Right lobe of liver (tissue), 6 donors: ENCODE results near the gene EDC3. TPM values are rescaled to one million over a fixed set of nuclear protein-coding genes. Genes with fewer than 3 reads are reported as not detected.
A peak's percentile ranks its signal among the peaks of the same experiment; 100 is the strongest.

Experiments used
- ATAC-seq, 4 donors: fragments of 200-7000 bp; cut with Tn5 transposase; one replicate each; pipeline ENCODE4 v1.9.1; 2020; ENCODE audit warnings: mild to moderate bottlenecking in 4 of 4, moderate library complexity in 4 of 4
- DNase-seq, 3 donors: peaks; one replicate each; pipeline ENCODE4 v3.0.0-alpha.2; 2020
- H3K27ac ChIP-seq, 3 donors: fragments of 200-600 bp; one replicate each; pipeline ENCODE4 v1.8.0; 2022
- H3K27me3 ChIP-seq, 2 donors: fragments of 200-600 bp; one replicate each; pipeline ENCODE4 v1.8.0; 2022
- H3K36me3 ChIP-seq, 4 donors: fragments of 200-600 bp; sonication (generic) in 1 of 4; one replicate each; pipeline versions ENCODE4 v1.5.1 to v1.8.0; 2017 to 2022; ENCODE audit warnings: control low read depth in 1 of 4
- H3K4me1 ChIP-seq, 4 donors: fragments of 200-600 bp; sonication (generic) in 1 of 4; one replicate each; pipeline versions ENCODE4 v1.5.1 to v1.8.0; 2017 to 2022; ENCODE audit warnings: control low read depth in 1 of 4
- H3K4me3 ChIP-seq, 3 donors: fragments of 200-600 bp; one replicate each; pipeline ENCODE4 v1.8.0; 2022
- H3K9me3 ChIP-seq, 4 donors: fragments of 200-600 bp; sonication (generic) in 1 of 4; one replicate each; pipeline versions ENCODE4 v1.5.1 to v1.8.0; 2017 to 2022; ENCODE audit warnings: control low read depth in 1 of 4
- CTCF ChIP-seq, 4 donors: fragments of 200-600 bp in 3 of 4; fragments of 450-650 bp in 1 of 4; IDR thresholded peaks; one replicate each; pipeline versions ENCODE4 v1.5.1 to v1.8.0; 2016 to 2022; ENCODE audit warnings: antibody characterized with exemption in 4 of 4, mild to moderate bottlenecking in 2 of 4
- POLR2A ChIP-seq: fragments of 450-650 bp; IDR thresholded peaks from one replicate; pipeline ENCODE4 v1.6.1; 2017; ENCODE audit warnings: antibody characterized with exemption, mild to moderate bottlenecking
- WGBS: methylation state at CpG from one replicate; pipeline ENCODE4 v1.1.6; 2018; ENCODE audit warnings: low coverage, low lambda C conversion rate; ENCODE audit not compliant: insufficient coverage; ENCODE audit errors: missing lambda C conversion rate; 5-methylcytosine and 5-hydroxymethylcytosine counted together
- intact Hi-C, 2 donors: fragments of 100-400 bp; cut with DNase I; formaldehyde crosslinking; loops; one replicate each; pipeline versions ENCODE4 v1.11.2 to v1.14.1; 2022
- total RNA-seq, 6 experiments: library from RNA; depleted of rRNA in 2 of 6; stranded (reverse); fragments of >200 nt in 2 of 6; fragmentation: NEBNext Ultra II Directional in 3 of 6; extraction: Animal tissue kit (Norgen Biotek cat#: 25700) in 3 of 6; gene quantifications; one replicate each; pipeline versions ENCODE4 v1.1.0 to v1.2.4, GENCODE V29; 2016 to 2023
- donor health status: DM: no; HTN: yes; CAD: no.
- donor health status: DM: no; HTN: no; CAD: no.
- donor health status: DM: no; HTN: no; CAD: no.
- donor health status: DM: no; HTN: yes; CAD: no.
- donor health status: DM: no; HTN: yes; CAD: no.

The EDC3 gene
- total RNA-seq, 6 experiments from 2014 or later: 10.9 to 16.2 (median 11.8) TPM

- peaks cover 0 to 4% (median 0%) of the 10 kb centered on the region in 4 donors for H3K4me1 ChIP-seq
- DNase-seq (no peak), ATAC-seq (no peak)
- WGBS: 86% methylated on average over 3 of the region's 6 CpGs
- peaks cover 7 to 94% (median 58%) of the 10 kb centered on the region in 4 donors for H3K36me3 ChIP-seq
- no peak overlapping the region for H3K4me3 ChIP-seq
- H3K27ac ChIP-seq: no peak overlapping the region
- TF ChIP-seq POLR2A (no peak), CTCF (IDR thresholded peaks at IDR 0.05) (no peak)
- no peaks in the 10 kb centered on the region for H3K9me3 ChIP-seq
- intact Hi-C loops: no loop called here
- no peaks in the 10 kb centered on the region for H3K27me3 ChIP-seq
Measured at GRCh38 chr15:74625693-74626092, 70.1 kb downstream of the EDC3 start.

- TF ChIP-seq CTCF (IDR thresholded peaks at IDR 0.05): no peak
- no peak for TF ChIP-seq POLR2A
- Histone ChIP-seq H3K4me1 (peaks cover 0 to 8% (median 0%) of the 10 kb centered on the region in 4 donors), H3K4me3 (no peak overlapping the region), H3K9me3 (no peaks in the 10 kb centered on the region), H3K27ac (no peak overlapping the region), H3K27me3 (no peaks in the 10 kb centered on the region), H3K36me3 (peaks cover 7 to 100% (median 64%) of the 10 kb centered on the region in 4 donors)
- ATAC-seq: no peak
- peak in 1 of 3 donors; percentile 22 for DNase-seq
- 100% methylated on average over 3 of the region's 7 CpGs for WGBS
- intact Hi-C loops: no loop called here
Measured at GRCh38 chr15:74624020-74624602, 71.7 kb downstream of the EDC3 start.

- peaks cover 0 to 17% (median 0%) of the 10 kb centered on the region in 4 donors for H3K4me1 ChIP-seq
- no peaks in the 10 kb centered on the region for H3K9me3 ChIP-seq
- no peak overlapping the region for H3K4me3 ChIP-seq
- H3K36me3 ChIP-seq: peaks cover 7 to 89% (median 57%) of the 10 kb centered on the region in 4 donors
- ATAC-seq (no peak), DNase-seq (peak in 1 of 3 donors; percentile 22)
- H3K27me3 ChIP-seq: no peaks in the 10 kb centered on the region
- TF ChIP-seq CTCF (IDR thresholded peaks at IDR 0.05) (no peak), POLR2A (no peak)
- H3K27ac ChIP-seq: no peak overlapping the region
- WGBS: 92% methylated on average over 2 of the region's 3 CpGs
- intact Hi-C loops: no loop called here
Measured at GRCh38 chr15:74622758-74623157, 73.1 kb downstream of the EDC3 start.

GRCh38 chr15:74621936-74622335 lies 73.9 kb downstream of the EDC3 start:
- Histone ChIP-seq H3K36me3 (peaks cover 7 to 81% (median 50%) of the 10 kb centered on the region in 4 donors), H3K9me3 (no peaks in the 10 kb centered on the region), H3K27me3 (no peaks in the 10 kb centered on the region), H3K4me3 (no peak overlapping the region), H3K27ac (no peak overlapping the region), H3K4me1 (peaks cover 0 to 25% (median 3%) of the 10 kb centered on the region in 4 donors)
- DNase-seq (peak in 1 of 3 donors; percentile 51), ATAC-seq (no peak)
- intact Hi-C loops: no loop called here
- TF ChIP-seq POLR2A: no peak
- no peak for TF ChIP-seq CTCF (IDR thresholded peaks at IDR 0.05)
- 92% methylated on average over 21 of the region's 21 CpGs for WGBS
